HFFc6 (cell line): ENCODE results near the gene NUBP2. TPM values are rescaled to one million over a fixed set of nuclear protein-coding genes. Genes with fewer than 3 reads are reported as not detected.

Experiments used
- DNase-seq: peaks from one replicate; pipeline ENCODE4 v3.0.0-alpha.2; 2018
- H3K27ac Mint-ChIP-seq: 2 replicates; pipeline ENCODE4 v1.8.0; 2020; ENCODE audit warnings: mild to moderate bottlenecking, mixed read lengths
- H3K27me3 Mint-ChIP-seq: 2 replicates; pipeline ENCODE4 v1.8.0; 2021; ENCODE audit warnings: mild to moderate bottlenecking, moderate library complexity, mixed read lengths; ENCODE audit not compliant: insufficient read depth
- H3K36me3 Mint-ChIP-seq: 2 replicates; pipeline ENCODE4 v1.8.0; 2021; ENCODE audit warnings: low read depth, mixed read lengths
- H3K4me1 Mint-ChIP-seq: 2 replicates; pipeline ENCODE4 v1.8.0; 2020; ENCODE audit warnings: low read depth, mixed read lengths
- H3K4me3 Mint-ChIP-seq: 2 replicates; pipeline ENCODE4 v1.8.0; 2020; ENCODE audit warnings: mild to moderate bottlenecking, moderate library complexity, mixed read lengths
- H3K9me3 Mint-ChIP-seq: 2 replicates; pipeline ENCODE4 v1.8.0; 2020; ENCODE audit warnings: mild to moderate bottlenecking, mixed read lengths
- CTCF ChIP-seq: fragments of 200-600 bp; sonication (generic); IDR thresholded peaks from 2 replicates; pipeline ENCODE4 v1.5.0; 2021; ENCODE audit warnings: antibody characterized with exemption, mild to moderate bottlenecking
- total RNA-seq, 6 experiments: library from RNA; stranded (reverse); fragmentation: NEBNext Ultra II Directional; extraction: Animal tissue kit (Norgen Biotek cat#: 25700); gene quantifications; 2 replicates in 1 of 6; 3 replicates in 5 of 6; pipeline ENCODE4 v1.2.3, GENCODE V29; 2021

NUBP2 gene
- total RNA-seq, 6 experiments from 2014 or later: 41.5 to 53.8 (median 43.5) TPM

- Mint-ChIP-seq H3K4me1 (no peaks in the 10 kb centered on the region), H3K36me3 (peaks cover 7% of the 10 kb centered on the region), H3K4me3 (no peak overlapping the region), H3K27ac (no peak overlapping the region), H3K9me3 (no peaks in the 10 kb centered on the region), H3K27me3 (peaks cover 4% of the 10 kb centered on the region)
- DNase-seq: no peak
- no peak for TF ChIP-seq CTCF
These were observed 21.8 kb upstream of the NUBP2 start for GRCh38 chr16:1760911-1761310.

DNA sequence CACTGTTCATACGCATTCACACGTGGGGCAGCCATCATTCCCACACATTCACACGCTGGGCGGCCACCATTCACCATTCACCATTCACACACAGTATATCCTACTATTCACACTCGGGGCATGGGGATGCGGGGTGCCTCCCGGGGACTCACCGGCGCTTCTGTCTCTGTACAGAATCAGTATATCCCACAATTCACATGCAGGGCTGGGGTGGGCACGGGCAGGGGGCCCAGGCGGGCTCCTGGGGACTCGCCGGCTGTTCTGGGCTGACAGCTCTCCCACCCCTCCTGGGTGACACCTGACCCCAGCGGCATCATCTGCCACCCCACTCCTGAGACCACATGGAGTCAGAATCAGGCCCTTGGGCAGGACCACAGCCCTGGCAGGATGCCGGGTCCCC, 21.0 kb upstream of the NUBP2 start:
- H3K36me3 Mint-ChIP-seq: peaks cover 7% of the 10 kb centered on the region
- H3K9me3 Mint-ChIP-seq: no peaks in the 10 kb centered on the region
- H3K4me3 Mint-ChIP-seq: no peak overlapping the region
- H3K27ac Mint-ChIP-seq: no peak overlapping the region
- no peaks in the 10 kb centered on the region for H3K4me1 Mint-ChIP-seq
- peaks cover 4% of the 10 kb centered on the region for H3K27me3 Mint-ChIP-seq
- no peak for DNase-seq
- no peak for TF ChIP-seq CTCF

- Mint-ChIP-seq H3K4me1 (no peaks in the 10 kb centered on the region), H3K27ac (no peak overlapping the region), H3K9me3 (no peaks in the 10 kb centered on the region), H3K27me3 (peaks cover 4% of the 10 kb centered on the region), H3K4me3 (no peak overlapping the region), H3K36me3 (peaks cover 7% of the 10 kb centered on the region)
- no peak for TF ChIP-seq CTCF
- no peak for DNase-seq
These were observed 20.4 kb upstream of the NUBP2 start for GRCh38 chr16:1762196-1762878.

- no peak for DNase-seq
- Mint-ChIP-seq H3K27me3 (peaks cover 6% of the 10 kb centered on the region), H3K4me3 (no peak overlapping the region), H3K36me3 (peaks cover 9% of the 10 kb centered on the region), H3K27ac (no peak overlapping the region), H3K4me1 (no peaks in the 10 kb centered on the region), H3K9me3 (no peaks in the 10 kb centered on the region)
- TF ChIP-seq CTCF: no peak
These were observed 19.8 kb upstream of the NUBP2 start for GRCh38 chr16:1762879-1763520.

DNA sequence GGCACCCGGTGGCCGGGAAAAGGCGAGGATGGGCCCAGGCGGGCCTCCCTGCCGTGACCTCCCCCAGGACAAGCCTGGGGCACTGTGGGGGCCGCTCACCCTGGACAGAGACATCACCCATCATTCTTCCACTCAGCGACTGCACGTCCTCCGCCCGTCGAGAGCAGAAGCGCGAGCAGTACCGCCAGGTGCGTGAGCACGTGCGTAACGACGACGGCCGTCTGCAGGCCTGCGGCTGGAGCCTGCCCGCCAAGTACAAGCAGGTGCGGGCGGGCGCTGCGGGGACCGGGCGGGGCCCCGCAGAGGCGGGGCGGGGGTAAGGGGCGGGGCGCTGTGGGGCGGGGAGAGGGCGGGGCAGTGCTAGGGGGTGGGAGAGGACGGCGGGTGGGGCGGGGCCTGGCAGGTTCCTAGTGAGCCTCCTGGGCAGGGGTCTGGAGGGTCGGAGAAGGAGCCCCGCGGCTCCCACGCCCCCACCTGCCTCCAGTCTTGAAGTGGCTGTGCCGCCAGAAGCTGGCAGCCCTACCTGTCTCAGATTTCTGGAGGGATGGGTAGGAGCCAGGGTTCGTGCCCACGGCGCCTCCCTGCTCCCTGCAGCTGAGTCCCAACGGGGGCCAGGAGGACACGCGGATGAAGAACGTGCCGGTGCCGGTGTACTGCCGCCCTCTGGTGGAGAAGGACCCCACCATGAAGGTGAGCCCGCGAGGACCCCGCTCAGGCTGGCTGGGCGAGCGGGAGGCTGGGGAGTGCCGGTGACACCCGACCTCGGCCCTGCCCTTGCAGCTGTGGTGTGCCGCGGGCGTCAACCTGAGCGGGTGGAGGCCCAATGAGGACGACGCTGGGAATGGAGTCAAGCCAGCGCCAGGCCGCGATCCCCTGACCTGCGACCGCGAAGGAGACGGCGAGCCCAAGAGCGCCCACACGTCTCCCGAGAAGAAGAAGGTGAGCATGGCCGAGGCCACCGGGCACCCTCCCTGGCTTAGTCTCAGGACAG, 18.9 kb upstream of the NUBP2 start:
- peak; percentile 71 for TF ChIP-seq CTCF
- H3K4me3 Mint-ChIP-seq: no peak overlapping the region
- no peaks in the 10 kb centered on the region for H3K9me3 Mint-ChIP-seq
- H3K27me3 Mint-ChIP-seq: peaks cover 8% of the 10 kb centered on the region
- DNase-seq: no peak
- peaks cover 10% of the 10 kb centered on the region for H3K36me3 Mint-ChIP-seq
- no peaks in the 10 kb centered on the region for H3K4me1 Mint-ChIP-seq
- H3K27ac Mint-ChIP-seq: no peak overlapping the region
